SK-N-SH treated with all-trans-retinoic acid at 6 μM for 48 hours (cell line): Measurements from ENCODE around the gene ME3.

Experiments used
- ARNTL ChIP-seq: fragments of 450-650 bp; formaldehyde crosslinking; IDR thresholded peaks from 2 replicates; pipeline ENCODE4 v1.5.0; 2020; ENCODE audit warnings: low read depth, mild to moderate bottlenecking, moderate library complexity, borderline replicate concordance
- CSRNP3 ChIP-seq: fragments of 250-450 bp; sonication (Bioruptor Pico); IDR thresholded peaks from 2 replicates; pipeline ENCODE4 v1.5.1; 2021; ENCODE audit warnings: mild to moderate bottlenecking, moderate library complexity
- ESRRG ChIP-seq: fragments of 250-450 bp; sonication (Bioruptor Pico); IDR thresholded peaks from 2 replicates; pipeline ENCODE4 v1.6.1; 2021; ENCODE audit warnings: mild to moderate bottlenecking
- OSR1 ChIP-seq: fragments of 250-450 bp; sonication (Bioruptor Pico); IDR thresholded peaks from 2 replicates; pipeline ENCODE4 v1.8.0; 2022; ENCODE audit warnings: moderate library complexity, mild to moderate bottlenecking, inconsistent platforms
- PATZ1 ChIP-seq: fragments of 250-450 bp; sonication (Bioruptor Pico); IDR thresholded peaks from 2 replicates; pipeline ENCODE4 v1.8.0; 2020; ENCODE audit warnings: mild to moderate bottlenecking, moderate library complexity, borderline replicate concordance
- RARB ChIP-seq: fragments of 250-450 bp; sonication (Bioruptor Pico); IDR thresholded peaks from 2 replicates; pipeline ENCODE4 v1.8.0; 2021; ENCODE audit warnings: mild to moderate bottlenecking, moderate library complexity
- TOX ChIP-seq: fragments of 250-450 bp; sonication (Bioruptor Pico); IDR thresholded peaks from 2 replicates; pipeline ENCODE4 v1.8.0; 2021; ENCODE audit warnings: mild to moderate bottlenecking, moderate library complexity, borderline replicate concordance
- ZC3H10 ChIP-seq: fragments of 250-450 bp; sonication (Bioruptor Pico); IDR thresholded peaks from 2 replicates; pipeline ENCODE4 v1.5.1; 2021; ENCODE audit warnings: mild to moderate bottlenecking, moderate library complexity
- ZFP30 ChIP-seq: fragments of 450-650 bp; formaldehyde crosslinking; IDR thresholded peaks from 2 replicates; pipeline ENCODE4 v1.5.0; 2022; ENCODE audit warnings: mild to moderate bottlenecking, moderate library complexity
- TF ChIP-seq, protein P1 (sequence below): fragments of 250-450 bp; sonication (Bioruptor Pico); IDR thresholded peaks from 2 replicates; pipeline ENCODE4 v1.5.1; 2020; ENCODE audit warnings: low read depth, mild to moderate bottlenecking, moderate library complexity
- TF ChIP-seq, protein P2 (sequence below): fragments of 250-450 bp; sonication (Bioruptor Pico); IDR thresholded peaks from 2 replicates; pipeline ENCODE4 v1.5.0; 2020; ENCODE audit warnings: mild to moderate bottlenecking, moderate library complexity

DNA sequence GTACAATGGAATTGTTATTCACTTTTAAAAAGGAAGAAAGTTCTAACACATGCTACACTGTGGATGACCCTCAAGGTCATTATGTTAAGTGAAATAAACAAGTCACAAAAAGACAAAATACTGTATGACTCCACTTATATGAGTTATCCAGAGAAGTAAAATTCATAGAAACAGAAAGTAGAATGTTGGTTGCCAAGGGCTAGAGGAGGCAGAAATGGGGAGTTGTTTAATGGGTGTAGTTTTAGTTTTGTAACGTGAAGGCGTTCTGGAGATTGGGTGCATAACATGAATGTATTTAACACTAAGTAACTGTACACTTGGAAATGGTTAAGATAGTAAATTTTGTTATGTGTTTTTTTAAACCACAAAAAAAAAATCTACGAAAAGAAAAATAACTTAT, 253.9 kb downstream of the ME3 start:
- TF ChIP-seq, protein P1, sequence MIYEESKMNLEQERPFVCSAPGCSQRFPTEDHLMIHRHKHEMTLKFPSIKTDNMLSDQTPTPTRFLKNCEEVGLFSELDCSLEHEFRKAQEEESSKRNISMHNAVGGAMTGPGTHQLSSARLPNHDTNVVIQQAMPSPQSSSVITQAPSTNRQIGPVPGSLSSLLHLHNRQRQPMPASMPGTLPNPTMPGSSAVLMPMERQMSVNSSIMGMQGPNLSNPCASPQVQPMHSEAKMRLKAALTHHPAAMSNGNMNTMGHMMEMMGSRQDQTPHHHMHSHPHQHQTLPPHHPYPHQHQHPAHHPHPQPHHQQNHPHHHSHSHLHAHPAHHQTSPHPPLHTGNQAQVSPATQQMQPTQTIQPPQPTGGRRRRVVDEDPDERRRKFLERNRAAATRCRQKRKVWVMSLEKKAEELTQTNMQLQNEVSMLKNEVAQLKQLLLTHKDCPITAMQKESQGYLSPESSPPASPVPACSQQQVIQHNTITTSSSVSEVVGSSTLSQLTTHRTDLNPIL, result no peak
- TF ChIP-seq ESRRG (CRISPR knock-in tag) (no peak), PATZ1 (CRISPR knock-in tag) (no peak), RARB (CRISPR knock-in tag) (no peak), TOX (CRISPR knock-in tag) (no peak), ZC3H10 (CRISPR knock-in tag) (no peak), CSRNP3 (CRISPR knock-in tag) (no peak), ARNTL (CRISPR knock-in tag) (no peak), OSR1 (CRISPR knock-in tag) (no peak), ZFP30 (CRISPR knock-in tag) (no peak)
- TF ChIP-seq, protein P2, sequence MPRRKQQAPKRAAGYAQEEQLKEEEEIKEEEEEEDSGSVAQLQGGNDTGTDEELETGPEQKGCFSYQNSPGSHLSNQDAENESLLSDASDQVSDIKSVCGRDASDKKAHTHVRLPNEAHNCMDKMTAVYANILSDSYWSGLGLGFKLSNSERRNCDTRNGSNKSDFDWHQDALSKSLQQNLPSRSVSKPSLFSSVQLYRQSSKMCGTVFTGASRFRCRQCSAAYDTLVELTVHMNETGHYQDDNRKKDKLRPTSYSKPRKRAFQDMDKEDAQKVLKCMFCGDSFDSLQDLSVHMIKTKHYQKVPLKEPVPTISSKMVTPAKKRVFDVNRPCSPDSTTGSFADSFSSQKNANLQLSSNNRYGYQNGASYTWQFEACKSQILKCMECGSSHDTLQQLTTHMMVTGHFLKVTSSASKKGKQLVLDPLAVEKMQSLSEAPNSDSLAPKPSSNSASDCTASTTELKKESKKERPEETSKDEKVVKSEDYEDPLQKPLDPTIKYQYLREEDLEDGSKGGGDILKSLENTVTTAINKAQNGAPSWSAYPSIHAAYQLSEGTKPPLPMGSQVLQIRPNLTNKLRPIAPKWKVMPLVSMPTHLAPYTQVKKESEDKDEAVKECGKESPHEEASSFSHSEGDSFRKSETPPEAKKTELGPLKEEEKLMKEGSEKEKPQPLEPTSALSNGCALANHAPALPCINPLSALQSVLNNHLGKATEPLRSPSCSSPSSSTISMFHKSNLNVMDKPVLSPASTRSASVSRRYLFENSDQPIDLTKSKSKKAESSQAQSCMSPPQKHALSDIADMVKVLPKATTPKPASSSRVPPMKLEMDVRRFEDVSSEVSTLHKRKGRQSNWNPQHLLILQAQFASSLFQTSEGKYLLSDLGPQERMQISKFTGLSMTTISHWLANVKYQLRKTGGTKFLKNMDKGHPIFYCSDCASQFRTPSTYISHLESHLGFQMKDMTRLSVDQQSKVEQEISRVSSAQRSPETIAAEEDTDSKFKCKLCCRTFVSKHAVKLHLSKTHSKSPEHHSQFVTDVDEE (CRISPR knock-in tag), result no peak
